SK-N-SH (cell line): ENCODE results near the gene NKD1. TPM values are rescaled to one million over a fixed set of nuclear protein-coding genes. Genes with fewer than 3 reads are reported as not detected.

Source experiments
- CTCF ChIA-PET: fragments of 300-600, 350-600 bp; formaldehyde crosslinking; extraction: SDS; loops from one replicate; lab custom pipeline; 2021; lab: Yijun Ruan, JAX
- POLR2A ChIA-PET: fragments of 350-600 bp; sonication (Branson Sonifier 250); formaldehyde crosslinking; extraction: SDS; loops from one replicate; lab custom pipeline; 2020; ENCODE audit warnings: antibody characterized with exemption, inconsistent platforms; lab: Yijun Ruan, JAX
- DNase-seq: peaks from one replicate; pipeline ENCODE4 v3.0.0; 2012
- H2AFZ ChIP-seq: fragments of 200-600 bp; sonication (generic); 2 replicates; pipeline ENCODE4 v1.8.1; 2016; ENCODE audit warnings: antibody characterized with exemption, mild to moderate bottlenecking, low read depth
- H3F3A ChIP-seq: fragments of 200-600 bp; sonication (generic); replicated peaks from 2 replicates; pipeline ENCODE3; 2016; ENCODE audit warnings: antibody characterized with exemption, mild to moderate bottlenecking; ENCODE audit not compliant: insufficient read depth
- H3K27ac ChIP-seq, 2 experiments: fragments of 200-500 bp in 1 of 2; fragments of 200-600 bp in 1 of 2; sonication (Bioruptor generic) in 1 of 2; sonication (generic), shearing (Covaris generic) in 1 of 2; 2 replicates each; pipeline versions ENCODE4 v1.5.1 to v1.6.1; 2014 to 2016; ENCODE audit warnings: low read depth in 2 of 2, inconsistent platforms in 1 of 2, low read length in 1 of 2, mild to moderate bottlenecking in 1 of 2, mixed read lengths in 1 of 2
- H3K27me3 ChIP-seq: fragments of 200-600 bp; sonication (generic), shearing (Covaris generic); 2 replicates; pipeline ENCODE4 v1.6.1; 2016; ENCODE audit warnings: mixed run types; ENCODE audit not compliant: insufficient read depth
- H3K36me3 ChIP-seq, 2 experiments: fragments of 200-500 bp in 1 of 2; fragments of 200-600 bp in 1 of 2; sonication (Bioruptor generic) in 1 of 2; sonication (generic) in 1 of 2; replicated peaks in 1 of 2; 2 replicates each; pipeline versions ENCODE3 to v1.5.1; 2014 to 2016; ENCODE audit warnings: low read length in 1 of 2, mild to moderate bottlenecking in 1 of 2; ENCODE audit not compliant: insufficient read depth in 2 of 2, control insufficient read depth in 1 of 2
- H3K4me1 ChIP-seq, 2 experiments: fragments of 200-500 bp in 1 of 2; fragments of 200-600 bp in 1 of 2; sonication (Bioruptor generic) in 1 of 2; sonication (generic), shearing (Covaris generic) in 1 of 2; 2 replicates each; pipeline versions ENCODE4 v1.5.1 to v1.6.1; 2014 to 2016; ENCODE audit warnings: low read depth in 1 of 2, low read length in 1 of 2, mixed run types in 1 of 2; ENCODE audit not compliant: insufficient read depth in 2 of 2, control insufficient read depth in 1 of 2
- H3K4me2 ChIP-seq: fragments of 200-600 bp; sonication (generic), shearing (Covaris generic); 2 replicates; pipeline ENCODE4 v1.6.1; 2017; ENCODE audit warnings: mixed run types
- H3K4me3 ChIP-seq, 2 experiments: fragments of 200-500 bp in 1 of 2; fragments of 200-600 bp in 1 of 2; sonication (Bioruptor generic) in 1 of 2; sonication (generic), shearing (Covaris generic) in 1 of 2; 2 replicates each; pipeline versions ENCODE4 v1.5.1 to v1.8.1; 2014 to 2016; ENCODE audit warnings: low read depth in 2 of 2, inconsistent platforms in 1 of 2, low read length in 1 of 2, mild to moderate bottlenecking in 1 of 2, mixed read lengths in 1 of 2, moderate library complexity in 1 of 2
- H3K79me2 ChIP-seq: fragments of 200-600 bp; sonication (generic); 2 replicates; pipeline ENCODE4 v1.8.1; 2017; ENCODE audit warnings: mild to moderate bottlenecking; ENCODE audit not compliant: insufficient read depth
- H3K9ac ChIP-seq: fragments of 200-600 bp; sonication (generic); 2 replicates; pipeline ENCODE4 v1.6.1; 2017; ENCODE audit warnings: mixed run types
- H3K9me2 ChIP-seq: fragments of 200-600 bp; sonication (generic); 2 replicates; pipeline ENCODE4 v1.6.1; 2017; ENCODE audit warnings: mixed run types
- H3K9me3 ChIP-seq: fragments of 200-600 bp; sonication (generic); 2 replicates; pipeline ENCODE4 v1.6.1; 2017; ENCODE audit warnings: mixed run types, mild to moderate bottlenecking, moderate library complexity
- H4K20me1 ChIP-seq: fragments of 200-600 bp; sonication (generic); 2 replicates; pipeline ENCODE4 v1.6.1; 2017; ENCODE audit warnings: mild to moderate bottlenecking, mixed run types; ENCODE audit not compliant: insufficient read depth
- CHD2 ChIP-seq: fragments of 150-350 bp; IDR thresholded peaks from 2 replicates; pipeline ENCODE4 v1.6.1; 2018; ENCODE audit warnings: low read length; ENCODE audit not compliant: partially characterized antibody
- ELF1 ChIP-seq: IDR thresholded peaks from 2 replicates; pipeline ENCODE4 v1.4.0; 2012
- EP300 ChIP-seq, 2 experiments: IDR thresholded peaks; 2 replicates each; pipeline versions ENCODE4 v1.4.0 to v1.6.1; 2012; ENCODE audit warnings: borderline replicate concordance in 1 of 2, low read depth in 1 of 2, low read length in 1 of 2
- EZH2phosphoT487 ChIP-seq: fragments of 200-600 bp; sonication (generic); IDR thresholded peaks from 2 replicates; pipeline ENCODE4 v1.6.1; 2017; ENCODE audit warnings: low read depth, mixed run types, mild to moderate bottlenecking, antibody characterized with exemption, moderate library complexity, borderline replicate concordance
- FOSL2 ChIP-seq: IDR thresholded peaks from 2 replicates; pipeline ENCODE4 v1.4.0; 2012; ENCODE audit warnings: low read depth, mild to moderate bottlenecking, moderate library complexity, borderline replicate concordance
- FOXM1 ChIP-seq: IDR thresholded peaks from 2 replicates; pipeline ENCODE4 v1.4.0; 2012; ENCODE audit warnings: low read depth, mild to moderate bottlenecking
- JUND ChIP-seq: IDR thresholded peaks from 2 replicates; pipeline ENCODE4 v1.4.0; 2012
- MXI1 ChIP-seq: IDR thresholded peaks from 2 replicates; pipeline ENCODE4 v1.6.1; 2012; ENCODE audit warnings: mild to moderate bottlenecking, low read depth, low read length, improper control_type of control experiment
- NFIC ChIP-seq: IDR thresholded peaks from 2 replicates; pipeline ENCODE4 v1.4.0; 2012; ENCODE audit warnings: borderline replicate concordance
- NRF1 ChIP-seq: IDR thresholded peaks from 2 replicates; pipeline ENCODE4 v1.6.1; 2012; ENCODE audit warnings: low read depth, mild to moderate bottlenecking, low read length
- POLR2AphosphoS5 ChIP-seq: IDR thresholded peaks from 2 replicates; pipeline ENCODE4 v1.6.1; 2012; ENCODE audit warnings: low read depth, low read length
- RAD21 ChIP-seq: IDR thresholded peaks from 2 replicates; pipeline ENCODE4 v1.6.1; 2012; ENCODE audit warnings: mild to moderate bottlenecking, low read length
- RCOR1 ChIP-seq: fragments of 150-350 bp; IDR thresholded peaks from 2 replicates; pipeline ENCODE4 v1.6.1; 2017; ENCODE audit warnings: antibody characterized with exemption, low read length
- RXRA ChIP-seq: IDR thresholded peaks from 2 replicates; pipeline ENCODE4 v1.4.0; 2012; ENCODE audit warnings: low read depth, mild to moderate bottlenecking, borderline replicate concordance
- SMC3 ChIP-seq: IDR thresholded peaks from 2 replicates; pipeline ENCODE4 v1.6.1; 2012; ENCODE audit warnings: low read depth, low read length, improper control_type of control experiment
- TAF1 ChIP-seq: IDR thresholded peaks from 2 replicates; pipeline ENCODE4 v1.6.1; 2012; ENCODE audit warnings: low read depth, mild to moderate bottlenecking, low read length, moderate library complexity, borderline replicate concordance
- TEAD4 ChIP-seq: IDR thresholded peaks from 2 replicates; pipeline ENCODE4 v1.4.0; 2012; ENCODE audit warnings: mild to moderate bottlenecking, borderline replicate concordance; ENCODE audit not compliant: insufficient read depth
- USF1 ChIP-seq: IDR thresholded peaks from 2 replicates; pipeline ENCODE4 v1.4.0; 2012; ENCODE audit warnings: low read depth, borderline replicate concordance
- ZBTB33 ChIP-seq: IDR thresholded peaks from 2 replicates; pipeline ENCODE4 v1.4.0; 2012; ENCODE audit warnings: low read depth, borderline replicate concordance
- WGBS: methylation state at CpG from one replicate; pipeline ENCODE4 v1.1.6; 2017; ENCODE audit warnings: low lambda C conversion rate; 5-methylcytosine and 5-hydroxymethylcytosine counted together
- polyA plus RNA-seq, 3 experiments: library from polyadenylated mRNA; depleted of rRNA; stranded (reverse); fragments of >200 nt; gene quantifications; 2 replicates each; pipeline ENCODE4 v1.2.3, GENCODE V29; 2012
- TF ChIP-seq, protein P1 (sequence below): IDR thresholded peaks from 2 replicates; pipeline ENCODE4 v1.4.0; 2012; ENCODE audit warnings: low read depth

Gene NKD1
- polyA plus RNA-seq, 1 of the 3 experiments (the other 2 are of a cell fraction): 0.02 TPM

- TF ChIP-seq TAF1 (no peak), RAD21 (no peak), FOSL2 (no peak), RXRA (no peak), NFIC (no peak), TEAD4 (no peak)
These were observed 2.9 kb downstream of the NKD1 start (continued) for GRCh38 chr16:50550866-50551641.

- POLR2A ChIA-PET: no interaction called here
- no peak overlapping the region for H3K27ac ChIP-seq
- peaks cover 23% of the 10 kb centered on the region for H3K27me3 ChIP-seq
- no peak overlapping the region for H3K4me2 ChIP-seq
- H3F3A ChIP-seq: no peaks in the 10 kb centered on the region
- no peaks in the 10 kb centered on the region for H3K9me2 ChIP-seq
- CTCF ChIA-PET: interaction anchor here (1.2 to 1.4 kb wide), 2 partner anchors 178 to 254 kb away, joined by 3 to 4 read pairs; no protein-coding TSS in a partner anchor
- 67% methylated on average over 7 of the region's 7 CpGs for WGBS
- DNase-seq: no peak
- H4K20me1 ChIP-seq: no peaks in the 10 kb centered on the region
- TF ChIP-seq NFIC (no peak), CHD2 (no peak), EZH2phosphoT487 (no peak), EP300 (IDR thresholded peaks at IDR 0.05; ENCODE audit: borderline replicate concordance in 1 of 2, low read depth in 1 of 2, low read length in 1 of 2) (no peak), SMC3 (no peak), ELF1 (no peak), USF1 (no peak)
- TF ChIP-seq, all 33 proteins: peak for 0
- Histone ChIP-seq H3K4me1 (peaks cover 0 to 9% of the 10 kb centered on the region in 2 experiments; a peak in 1 of 4 replicates), H2AFZ (no peak overlapping the region), H3K36me3 (no peaks in the 10 kb centered on the region), H3K9me3 (no peaks in the 10 kb centered on the region), H3K79me2 (no peaks in the 10 kb centered on the region), H3K4me3 (no peak overlapping the region), H3K9ac (no peak overlapping the region)
These were observed 4.4 kb downstream of the NKD1 start for GRCh38 chr16:50552476-50553101.

- H3K4me1 ChIP-seq: peaks cover 0 to 9% of the 10 kb centered on the region in 2 experiments; a peak in 1 of 4 replicates
- CTCF ChIA-PET: interaction anchor here (0.6 to 1.5 kb wide), 3 partner anchors 112 to 253 kb away, joined by 3 to 4 read pairs (median 3); no protein-coding TSS in a partner anchor
- H3K9me3 ChIP-seq: no peaks in the 10 kb centered on the region
- no peaks in the 10 kb centered on the region for H3K79me2 ChIP-seq
- H3F3A ChIP-seq: no peaks in the 10 kb centered on the region
- DNase-seq: no peak
- H3K4me3 ChIP-seq: no peak overlapping the region
- peaks cover 23% of the 10 kb centered on the region for H3K27me3 ChIP-seq
- no peak overlapping the region for H3K4me2 ChIP-seq
- no peaks in the 10 kb centered on the region for H3K36me3 ChIP-seq
- no peaks in the 10 kb centered on the region for H4K20me1 ChIP-seq
- H3K27ac ChIP-seq: no peak overlapping the region
- POLR2A ChIA-PET: no interaction called here
- H3K9me2 ChIP-seq: no peaks in the 10 kb centered on the region
- 44% methylated on average over 7 of the region's 7 CpGs for WGBS
- H2AFZ ChIP-seq: no peak overlapping the region
- H3K9ac ChIP-seq: no peak overlapping the region
- TF ChIP-seq SMC3 (no peak), NFIC (no peak), FOSL2 (no peak), POLR2AphosphoS5 (no peak), RAD21 (no peak), RCOR1 (no peak), EP300 (IDR thresholded peaks at IDR 0.05; ENCODE audit: borderline replicate concordance in 1 of 2, low read depth in 1 of 2, low read length in 1 of 2) (no peak), NRF1 (no peak), ZBTB33 (no peak), CHD2 (no peak), USF1 (no peak), TEAD4 (no peak), FOXM1 (no peak), JUND (no peak), MXI1 (no peak)
- TF ChIP-seq, protein P1, sequence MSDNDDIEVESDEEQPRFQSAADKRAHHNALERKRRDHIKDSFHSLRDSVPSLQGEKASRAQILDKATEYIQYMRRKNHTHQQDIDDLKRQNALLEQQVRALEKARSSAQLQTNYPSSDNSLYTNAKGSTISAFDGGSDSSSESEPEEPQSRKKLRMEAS: no peak
These were observed 5.0 kb downstream of the NKD1 start for GRCh38 chr16:50553182-50553710.
